Adrenal gland (tissue), 5 donors: Measurements from ENCODE around the gene PPIL6.

ENCODE experiments used
- CTCF ChIP-seq, 6 experiments: fragments of 450-650 bp in 4 of 6; fragments of 200-600 bp in 2 of 6; sonication (generic) in 1 of 6; IDR thresholded peaks; 1 replicate in 5 of 6; 2 replicates in 1 of 6; pipeline versions ENCODE4 v1.5.1 to v1.8.0; 2016 to 2021; ENCODE audit warnings: antibody characterized with exemption in 6 of 6, mild to moderate bottlenecking in 2 of 6, moderate library complexity in 1 of 6
- POLR2A ChIP-seq, 2 donors: fragments of 450-650 bp; IDR thresholded peaks; one replicate each; pipeline ENCODE4 v1.6.1; 2017; ENCODE audit warnings: antibody characterized with exemption in 2 of 2, mild to moderate bottlenecking in 2 of 2, moderate library complexity in 1 of 2
- donor health status: DM: no; HTN: no; CAD: no.

GRCh38 chr6:109429496-109429895, 10.9 kb downstream of the PPIL6 start:
- TF ChIP-seq CTCF (IDR thresholded peaks at IDR 0.05) (no peak), POLR2A (IDR thresholded peaks at IDR 0.05) (no peak)
